ENCODE measurements around the gene RS1.

Gene RS1

DNA sequence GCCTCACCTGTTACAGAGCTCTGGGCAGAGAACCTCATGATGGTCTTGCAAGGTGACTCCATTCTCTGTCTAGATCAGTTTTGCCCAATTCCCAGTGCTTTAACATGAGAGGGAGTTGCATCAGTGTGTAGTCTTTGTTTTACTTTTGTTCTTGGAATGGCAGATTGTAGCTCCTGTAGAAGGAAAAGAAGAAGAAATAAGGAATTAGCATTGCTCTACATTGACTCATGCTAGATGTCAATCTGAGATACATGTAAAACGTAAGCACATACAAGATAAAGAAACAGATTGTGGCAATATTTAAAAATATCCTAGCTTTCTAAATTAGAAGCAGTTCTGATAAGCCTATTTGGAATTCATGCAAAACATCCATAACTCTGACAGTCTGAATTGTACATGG lies 19.5 kb upstream of the RS1 start:
- DNase-seq (ENCODE audit: extremely low read depth, insufficient read length) = no peak
- no peaks in the 10 kb centered on the region for H3K27me3 ChIP-seq (replicated peaks; ENCODE audit: control insufficient read depth, insufficient read depth, low read length)
- H3K36me3 ChIP-seq (ENCODE audit: control insufficient read depth, insufficient read depth, low read length) = no peaks in the 10 kb centered on the region
- no peak overlapping the region for H3K4me3 ChIP-seq (replicated peaks; ENCODE audit: low read depth, low read length)
- TF ChIP-seq, protein P1, sequence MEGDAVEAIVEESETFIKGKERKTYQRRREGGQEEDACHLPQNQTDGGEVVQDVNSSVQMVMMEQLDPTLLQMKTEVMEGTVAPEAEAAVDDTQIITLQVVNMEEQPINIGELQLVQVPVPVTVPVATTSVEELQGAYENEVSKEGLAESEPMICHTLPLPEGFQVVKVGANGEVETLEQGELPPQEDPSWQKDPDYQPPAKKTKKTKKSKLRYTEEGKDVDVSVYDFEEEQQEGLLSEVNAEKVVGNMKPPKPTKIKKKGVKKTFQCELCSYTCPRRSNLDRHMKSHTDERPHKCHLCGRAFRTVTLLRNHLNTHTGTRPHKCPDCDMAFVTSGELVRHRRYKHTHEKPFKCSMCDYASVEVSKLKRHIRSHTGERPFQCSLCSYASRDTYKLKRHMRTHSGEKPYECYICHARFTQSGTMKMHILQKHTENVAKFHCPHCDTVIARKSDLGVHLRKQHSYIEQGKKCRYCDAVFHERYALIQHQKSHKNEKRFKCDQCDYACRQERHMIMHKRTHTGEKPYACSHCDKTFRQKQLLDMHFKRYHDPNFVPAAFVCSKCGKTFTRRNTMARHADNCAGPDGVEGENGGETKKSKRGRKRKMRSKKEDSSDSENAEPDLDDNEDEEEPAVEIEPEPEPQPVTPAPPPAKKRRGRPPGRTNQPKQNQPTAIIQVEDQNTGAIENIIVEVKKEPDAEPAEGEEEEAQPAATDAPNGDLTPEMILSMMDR (IDR thresholded peaks at IDR 0.05; ENCODE audit: insufficient read depth, low read length, poor library complexity, severe bottlenecking) = no peak

DNA sequence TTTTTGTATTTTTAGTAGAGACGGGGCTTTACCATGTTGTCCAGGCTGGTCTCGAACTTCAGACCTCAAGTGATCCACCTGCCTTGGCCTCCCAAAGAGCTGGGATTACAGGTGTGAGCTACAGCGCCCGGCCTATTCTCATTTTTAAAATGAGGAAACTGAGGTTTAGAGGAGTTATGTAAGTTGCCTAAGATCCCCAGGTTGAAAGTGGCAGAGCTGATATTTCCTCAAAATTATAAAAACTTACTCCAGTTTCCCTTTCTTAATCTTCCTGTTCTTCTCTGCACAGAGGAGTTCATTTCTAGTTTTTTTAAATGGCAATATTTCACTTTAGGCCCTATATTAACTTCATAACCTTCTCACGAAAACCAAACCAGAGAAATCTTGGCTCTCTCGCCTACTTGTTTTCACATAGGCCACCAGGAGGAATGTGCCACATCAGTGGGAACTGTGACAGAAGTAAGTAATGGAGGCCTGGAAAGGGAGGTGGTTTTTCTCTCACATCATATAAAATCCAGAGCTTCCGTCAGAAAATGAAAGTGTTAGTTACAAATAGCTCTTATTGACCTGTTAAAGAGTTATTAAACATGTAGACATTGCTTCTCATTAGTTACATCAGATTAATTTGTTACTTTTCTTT lies 16.1 kb upstream of the RS1 start:
- Histone ChIP-seq H3K4me3 (replicated peaks; ENCODE audit: low read depth, low read length) (no peak overlapping the region), H3K27me3 (replicated peaks; ENCODE audit: control insufficient read depth, insufficient read depth, low read length) (no peaks in the 10 kb centered on the region), H3K36me3 (ENCODE audit: control insufficient read depth, insufficient read depth, low read length) (no peaks in the 10 kb centered on the region)
- no peak for DNase-seq (ENCODE audit: extremely low read depth, insufficient read length)
- TF ChIP-seq, protein P1 (IDR thresholded peaks at IDR 0.05; ENCODE audit: insufficient read depth, low read length, poor library complexity, severe bottlenecking) = no peak

DNA sequence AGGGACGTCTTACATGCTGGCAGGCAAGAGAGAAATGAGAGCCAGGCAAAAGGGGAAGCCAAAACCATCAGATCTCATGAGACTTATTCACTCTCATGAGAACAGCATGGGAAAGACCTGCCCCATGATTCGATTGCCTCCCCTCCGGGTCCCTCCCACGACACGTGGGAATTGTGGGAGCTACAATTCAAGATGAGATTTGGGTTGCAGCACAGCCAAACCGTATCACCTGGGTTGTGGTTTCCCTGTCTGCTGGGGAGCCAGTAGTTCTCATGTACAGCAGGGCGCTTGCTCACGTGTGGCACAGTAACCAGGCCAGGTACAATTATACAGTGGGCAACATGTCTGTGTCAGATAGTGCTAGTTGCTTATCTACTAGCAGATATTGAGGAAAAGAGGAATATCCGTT lies 11.1 kb upstream of the RS1 start:
- H3K27me3 ChIP-seq (replicated peaks; ENCODE audit: control insufficient read depth, insufficient read depth, low read length) = no peaks in the 10 kb centered on the region
- TF ChIP-seq, protein P1 (IDR thresholded peaks at IDR 0.05; ENCODE audit: insufficient read depth, low read length, poor library complexity, severe bottlenecking) = no peak
- H3K4me3 ChIP-seq (replicated peaks; ENCODE audit: low read depth, low read length) = no peak overlapping the region
- no peaks in the 10 kb centered on the region for H3K36me3 ChIP-seq (ENCODE audit: control insufficient read depth, insufficient read depth, low read length)
- DNase-seq (ENCODE audit: extremely low read depth, insufficient read length) = no peak

DNA sequence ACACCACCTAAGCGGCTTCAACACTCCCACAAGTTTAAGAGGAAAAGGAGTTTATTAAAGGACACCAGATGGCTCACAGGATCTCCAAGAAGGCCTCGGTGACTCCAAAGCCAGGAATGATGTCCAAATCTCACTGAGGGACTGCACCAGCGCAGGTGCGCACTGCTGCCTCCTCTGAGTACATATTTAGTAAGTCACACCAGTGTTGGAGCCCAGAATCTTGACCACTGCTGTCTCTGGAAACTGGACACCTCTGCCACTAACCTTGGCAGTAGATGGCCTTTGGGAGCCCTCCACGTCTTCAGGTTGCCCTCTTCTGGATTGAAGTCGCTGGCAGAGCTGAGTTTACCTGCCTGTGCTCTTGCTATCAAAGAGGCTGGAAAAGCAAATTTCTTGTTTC lies 10.1 kb upstream of the RS1 start:
- no peak for DNase-seq (ENCODE audit: extremely low read depth, insufficient read length)

DNA sequence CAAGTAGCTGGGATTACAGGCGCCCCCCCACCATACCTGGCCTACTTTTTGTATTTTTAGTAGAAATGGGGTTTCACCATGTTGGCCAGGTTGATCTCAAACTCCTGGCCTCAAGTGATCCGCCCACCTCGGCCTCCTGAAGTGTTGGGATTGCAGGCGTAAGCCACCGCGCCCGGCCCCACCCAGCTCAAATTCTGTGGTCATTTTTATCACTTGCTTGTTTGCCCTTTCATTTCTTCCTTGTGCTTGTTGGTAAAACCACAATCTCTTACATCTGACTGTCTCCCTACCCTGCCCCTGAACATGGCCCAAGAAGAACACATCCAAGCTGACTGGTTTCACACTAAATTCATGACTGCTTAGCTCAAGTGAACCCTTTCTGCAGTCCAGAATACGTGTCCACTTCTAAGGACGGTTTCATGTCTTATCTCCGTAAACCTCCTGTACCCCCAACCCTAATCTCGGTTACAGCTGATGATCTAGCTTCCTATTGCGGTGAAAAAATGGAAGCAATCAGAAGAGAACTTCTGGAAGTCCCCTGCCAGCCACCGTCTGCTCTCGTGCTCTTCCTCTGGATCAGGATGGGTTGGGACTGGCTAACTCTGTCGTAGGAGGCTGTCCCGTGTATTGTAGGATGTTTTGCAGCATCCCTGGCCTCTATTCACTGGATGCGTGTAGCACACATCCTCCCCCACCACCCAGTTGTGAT lies 5.4 kb upstream of the RS1 start:
- Histone ChIP-seq H3K27me3 (replicated peaks; ENCODE audit: control insufficient read depth, insufficient read depth, low read length) (no peaks in the 10 kb centered on the region), H3K36me3 (ENCODE audit: control insufficient read depth, insufficient read depth, low read length) (no peaks in the 10 kb centered on the region), H3K4me3 (replicated peaks; ENCODE audit: low read depth, low read length) (no peak overlapping the region)
- TF ChIP-seq, protein P1 (IDR thresholded peaks at IDR 0.05; ENCODE audit: insufficient read depth, low read length, poor library complexity, severe bottlenecking) = no peak
- no peak for DNase-seq (ENCODE audit: extremely low read depth, insufficient read length)

More for the DNA sequence above, 10.1 kb upstream of the RS1 start:
- H3K4me3 ChIP-seq (replicated peaks; ENCODE audit: low read depth, low read length) = no peak overlapping the region
- H3K36me3 ChIP-seq (ENCODE audit: control insufficient read depth, insufficient read depth, low read length) = no peaks in the 10 kb centered on the region
- TF ChIP-seq, protein P1 (IDR thresholded peaks at IDR 0.05; ENCODE audit: insufficient read depth, low read length, poor library complexity, severe bottlenecking) = no peak
- H3K27me3 ChIP-seq (replicated peaks; ENCODE audit: control insufficient read depth, insufficient read depth, low read length) = no peaks in the 10 kb centered on the region
